HG02763 (cell line): ENCODE measurements around the gene SERPINA9.
"Not testable (repeated sequence)": the region's sequence is repeated elsewhere in the genome, so short reads cannot be mapped to it uniquely, and the experiment has no call there.

Experiments used
- ATAC-seq: cut with Tn5 transposase; IDR thresholded peaks from one replicate; pipeline ENCODE4 v1.9.1; 2021; ENCODE audit warnings: mild to moderate bottlenecking, moderate library complexity; ENCODE audit not compliant: unreplicated experiment

Gene SERPINA9, protein sequence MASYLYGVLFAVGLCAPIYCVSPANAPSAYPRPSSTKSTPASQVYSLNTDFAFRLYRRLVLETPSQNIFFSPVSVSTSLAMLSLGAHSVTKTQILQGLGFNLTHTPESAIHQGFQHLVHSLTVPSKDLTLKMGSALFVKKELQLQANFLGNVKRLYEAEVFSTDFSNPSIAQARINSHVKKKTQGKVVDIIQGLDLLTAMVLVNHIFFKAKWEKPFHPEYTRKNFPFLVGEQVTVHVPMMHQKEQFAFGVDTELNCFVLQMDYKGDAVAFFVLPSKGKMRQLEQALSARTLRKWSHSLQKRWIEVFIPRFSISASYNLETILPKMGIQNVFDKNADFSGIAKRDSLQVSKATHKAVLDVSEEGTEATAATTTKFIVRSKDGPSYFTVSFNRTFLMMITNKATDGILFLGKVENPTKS

GRCh38 chr14:94476023-94476422, at the start of gene SERPINA9:
TSS of gene SERPINA9 (minus strand) at chr14:94476197. CDS start at chr14:94469840, 6,357 bp downstream.
- ATAC-seq: no peak

DNA sequence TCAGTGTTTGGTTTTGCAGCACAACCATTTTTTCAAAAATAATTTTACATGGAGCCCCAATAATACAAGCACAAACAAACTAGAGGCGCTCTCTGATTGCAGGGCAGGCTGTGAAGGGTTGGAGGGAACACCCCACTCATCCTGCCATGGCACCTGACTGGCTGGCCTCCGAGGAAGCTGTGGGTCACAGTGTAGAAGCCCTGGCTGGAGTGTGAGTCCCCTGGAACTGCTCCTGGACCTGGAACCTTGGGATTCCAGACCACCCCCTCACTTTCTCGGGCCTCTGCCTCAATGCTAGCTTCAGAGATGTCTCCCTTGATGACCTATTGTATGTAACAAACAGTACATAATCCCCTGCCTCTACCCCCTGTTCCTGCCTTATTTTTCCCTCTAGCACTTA, 48.1 kb upstream of the SERPINA9 start:
- ATAC-seq: no peak

DNA sequence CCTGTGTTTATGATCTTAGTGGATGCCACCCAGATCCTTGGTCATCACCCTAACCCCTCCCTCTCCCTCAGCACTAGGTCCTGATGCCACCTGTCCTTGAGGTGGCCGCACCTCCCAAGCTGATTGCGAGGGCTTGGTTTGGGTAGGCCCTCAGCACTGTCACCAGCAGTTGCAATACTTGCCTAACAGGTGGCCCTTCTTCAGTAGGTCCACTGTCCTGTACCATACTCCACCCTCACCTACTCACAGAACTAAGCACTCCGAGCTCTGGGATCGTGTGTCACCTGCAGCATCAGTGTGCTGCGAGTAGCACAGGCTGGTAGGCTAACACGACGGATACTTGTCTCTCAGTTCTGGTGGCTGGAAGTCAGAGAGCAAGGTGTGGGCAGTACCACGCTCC, 47.3 kb upstream of the SERPINA9 start:
- no peak for ATAC-seq

- ATAC-seq: no peak
Measured at GRCh38 chr14:94522115-94522724, 46.2 kb upstream of the SERPINA9 start.

DNA sequence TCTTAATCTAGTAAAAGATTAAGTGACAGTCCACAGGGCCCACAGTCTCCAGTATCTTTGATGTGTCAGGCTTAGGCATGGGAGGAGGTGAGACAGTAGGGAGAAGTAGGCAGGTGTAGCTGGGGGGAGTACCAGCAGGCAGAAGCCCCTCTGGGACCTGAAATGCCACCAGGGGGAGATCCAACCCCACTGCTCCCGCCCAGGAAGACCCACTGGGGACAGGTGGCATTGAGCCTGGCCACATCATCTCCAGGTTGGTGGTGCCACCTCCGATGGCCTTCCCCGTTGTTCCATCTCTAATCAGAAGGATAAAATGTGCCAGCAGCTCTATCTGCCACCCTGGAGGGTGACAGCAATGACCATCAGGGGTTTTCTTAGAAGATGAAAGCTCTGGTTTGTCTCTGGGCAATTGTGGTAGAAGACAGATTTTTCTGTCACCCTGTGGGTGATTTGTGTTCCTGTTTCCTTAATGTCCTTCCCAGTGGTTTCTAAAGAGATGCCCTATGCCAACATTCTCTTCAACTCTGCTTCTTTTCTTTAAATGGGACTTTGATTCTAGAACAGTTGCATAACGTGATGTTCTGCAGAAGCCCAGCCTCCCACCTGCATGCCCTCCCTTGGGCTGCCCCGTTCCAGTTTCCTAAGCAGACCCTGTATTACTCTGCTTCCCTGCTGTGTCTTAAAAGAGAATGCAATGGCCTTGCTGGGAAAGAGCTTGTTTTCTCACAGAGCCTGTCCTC, 45.5 kb upstream of the SERPINA9 start:
- no peak for ATAC-seq

GRCh38 chr14:94517641-94518257, 41.8 kb upstream of the SERPINA9 start:
- no peak for ATAC-seq

DNA sequence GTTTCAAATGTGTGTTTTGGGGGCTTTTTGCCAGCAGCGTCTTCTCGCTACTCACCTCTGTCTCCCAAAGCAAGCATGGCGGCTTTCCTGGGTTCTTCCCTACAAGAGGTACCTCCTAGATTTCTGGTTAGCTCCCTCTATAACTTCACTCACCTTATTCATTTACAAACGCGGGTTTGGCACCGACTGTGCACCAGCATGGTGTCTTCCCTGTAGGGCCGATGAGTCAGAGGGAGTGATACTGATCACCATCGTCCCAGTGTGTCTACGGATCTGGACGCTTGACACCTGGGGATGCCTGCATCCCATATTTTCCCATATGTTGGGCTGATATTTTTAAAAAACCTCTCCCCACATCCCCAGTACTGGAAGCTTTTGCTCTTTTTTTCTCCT, 41.2 kb upstream of the SERPINA9 start:
- no peak for ATAC-seq

- no peak for ATAC-seq
Measured at GRCh38 chr14:94515856-94516255, 39.9 kb upstream of the SERPINA9 start.

GRCh38 chr14:94515426-94515825, 39.4 kb upstream of the SERPINA9 start:
- no peak for ATAC-seq

DNA sequence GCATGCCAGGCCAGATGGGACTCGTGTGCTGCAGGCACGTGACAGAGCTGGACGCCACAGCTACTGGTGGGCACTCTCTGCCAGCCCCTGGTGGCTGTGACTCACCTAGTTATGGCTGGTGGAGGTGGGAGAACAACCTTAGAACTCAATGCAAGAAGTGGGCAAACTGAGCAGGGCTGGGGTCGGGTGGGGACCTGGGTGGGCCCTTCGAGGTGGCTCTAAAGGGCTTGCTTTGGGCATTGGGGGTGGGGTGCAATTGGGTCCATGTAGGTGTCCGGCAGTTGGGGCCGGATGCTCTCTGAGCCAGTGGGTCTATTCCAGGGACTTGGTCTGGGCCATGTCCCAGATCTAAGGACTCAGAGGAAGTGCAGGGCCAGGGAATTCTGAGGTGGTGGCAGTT, 38.4 kb upstream of the SERPINA9 start:
- ATAC-seq: no peak

DNA sequence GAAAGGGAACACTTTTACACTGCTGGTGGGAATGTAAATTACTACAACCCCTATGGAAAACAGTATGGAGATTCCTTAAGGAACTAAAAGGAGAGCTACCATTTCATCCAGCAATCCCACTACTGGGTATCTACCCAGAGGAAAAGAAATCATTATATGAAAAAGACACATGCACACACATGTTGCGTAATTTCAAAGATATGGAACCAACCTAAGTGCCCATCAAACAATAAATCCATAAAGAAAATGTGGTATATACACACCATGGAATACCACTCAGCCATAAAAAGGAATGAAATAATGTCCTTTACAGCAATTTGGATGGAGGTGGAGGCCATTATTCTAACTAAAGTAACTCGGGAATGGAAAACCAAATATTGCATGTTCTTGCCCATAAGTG, 34.5 kb upstream of the SERPINA9 start:
- not testable (repeated sequence) for ATAC-seq

- ATAC-seq: no peak
Measured at GRCh38 chr14:94509356-94509755, 33.4 kb upstream of the SERPINA9 start, which contains the start of gene SERPINA12. TSS of gene SERPINA12 (minus strand) at chr14:94509469. CDS start at chr14:94498397, 11,072 bp downstream.

GRCh38 chr14:94505641-94506040, 29.6 kb upstream of the SERPINA9 start:
- ATAC-seq: no peak

DNA sequence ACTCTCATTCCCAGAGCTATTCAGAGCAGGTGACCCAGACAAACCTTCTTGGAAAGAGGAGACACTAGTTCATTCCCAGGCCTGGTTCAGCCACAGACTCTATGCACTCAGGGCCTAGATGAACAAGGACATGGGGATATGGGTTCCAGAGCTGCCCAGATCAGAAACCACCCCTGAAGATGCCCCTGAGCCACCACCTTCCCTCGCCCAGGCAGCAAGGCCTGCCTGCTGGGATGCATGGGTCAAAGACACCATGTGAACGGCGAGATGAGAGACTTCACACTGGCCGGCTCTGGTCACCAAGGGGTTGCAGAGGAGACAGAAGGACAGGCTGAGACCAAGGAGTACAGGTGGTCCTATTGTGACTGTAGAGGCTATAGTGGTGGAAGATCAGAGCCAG, 29.2 kb upstream of the SERPINA9 start:
- ATAC-seq: no peak

GRCh38 chr14:94501588-94502516, 25.9 kb upstream of the SERPINA9 start:
- ATAC-seq: no peak

DNA sequence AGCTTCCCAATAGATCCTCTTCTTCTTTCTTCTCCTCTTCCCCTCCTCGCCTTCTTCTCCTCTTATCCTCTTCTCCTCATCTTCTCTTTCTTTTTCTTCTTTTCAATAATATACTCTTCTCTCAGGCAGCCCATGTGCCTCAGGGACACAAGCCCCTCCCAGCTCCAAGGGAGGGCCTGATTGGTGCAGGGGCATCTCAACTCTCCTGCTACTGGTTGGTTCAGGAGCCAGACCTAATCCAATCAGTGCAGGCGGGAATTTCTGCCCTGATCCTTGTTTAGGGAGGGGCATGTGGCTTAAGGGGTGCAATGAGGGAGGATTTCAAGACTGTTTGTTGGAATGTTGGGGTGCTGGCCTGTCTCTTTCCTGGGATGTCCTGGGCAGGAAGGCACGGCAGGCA, 24.3 kb upstream of the SERPINA9 start:
- ATAC-seq: no peak

GRCh38 chr14:94499673-94500072, 23.7 kb upstream of the SERPINA9 start:
- ATAC-seq: no peak

GRCh38 chr14:94498215-94498614, 22.2 kb upstream of the SERPINA9 start:
- no peak for ATAC-seq

- no peak for ATAC-seq
Measured at GRCh38 chr14:94494085-94494484, 18.1 kb upstream of the SERPINA9 start.

DNA sequence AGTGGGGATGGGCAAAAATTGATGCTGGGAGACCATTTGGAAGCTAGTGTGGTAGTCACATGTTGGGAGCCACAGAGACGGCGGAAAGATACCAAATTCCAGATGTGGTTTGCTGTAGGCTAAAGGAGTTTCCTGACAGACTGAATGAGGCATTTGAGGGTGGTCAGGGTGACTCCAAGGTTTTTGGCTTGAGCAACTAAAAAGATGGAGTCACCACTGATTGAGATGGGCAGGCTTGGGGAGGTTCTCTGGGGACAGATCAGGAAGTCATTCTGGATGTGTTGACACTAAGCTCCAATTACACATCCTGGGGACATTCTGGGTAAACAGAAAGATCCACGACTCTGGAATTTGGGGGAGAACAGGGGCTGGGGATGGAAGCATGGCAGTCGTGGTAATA, 15.5 kb upstream of the SERPINA9 start:
- ATAC-seq: no peak
